GM18861 (cell line): ENCODE data around the gene ARHGAP20.

Source experiments
- ATAC-seq: cut with Tn5 transposase; IDR thresholded peaks from one replicate; pipeline ENCODE4 v1.9.1; 2021; ENCODE audit not compliant: unreplicated experiment

ARHGAP20 gene

GRCh38 chr11:110529043-110529442, 183.2 kb downstream of the ARHGAP20 start:
- no peak for ATAC-seq

GRCh38 chr11:110527146-110527545, 185.1 kb downstream of the ARHGAP20 start:
- ATAC-seq = no peak
